ENCODE measurements around the gene NUP160. TPM values are rescaled to one million over a fixed set of nuclear protein-coding genes. Genes with fewer than 3 reads are reported as not detected.
"Not testable (repeated sequence)": the region's sequence is repeated elsewhere in the genome, so short reads cannot be mapped to it uniquely, and the experiment has no call there.

Gene NUP160
- total RNA-seq, 4 donors from 2014 or later = 5.6 to 44.6 (median 22.1) TPM

- peaks cover 0 to 75% (median 26%) of the 10 kb centered on the region in 4 donors for H3K36me3 ChIP-seq
- no peak overlapping the region for H3K27ac ChIP-seq
- H3K4me1 ChIP-seq = no peaks in the 10 kb centered on the region
- no peak for TF ChIP-seq CTCF (IDR thresholded peaks at IDR 0.05)
- TF ChIP-seq POLR2A (IDR thresholded peaks at IDR 0.05) = no peak
- TF ChIP-seq EP300 (IDR thresholded peaks at IDR 0.05; ENCODE audit: low read depth) = no peak
- no peak for TF ChIP-seq POLR2AphosphoS5 (IDR thresholded peaks at IDR 0.05)
- H3K4me3 ChIP-seq = no peak overlapping the region
- H3K9me3 ChIP-seq = no peaks in the 10 kb centered on the region
- 57 to 64% methylated on average over 6 of the region's 6 CpGs for WGBS, 2 donors (ENCODE audit: low coverage in 1 of 2)
- in situ Hi-C loops (cut with MboI; ENCODE audit: low pct_ligation_motif_present in 1 of 4, low pct_unique_long_range_greater_than_20kb in 1 of 4, low sequenced_read_pairs in 3 of 4) (no loop called here), intact Hi-C loops (cut with DNase I; ENCODE audit: low total_unique reads) (no loop called here)
- no peaks in the 10 kb centered on the region for H3K27me3 ChIP-seq
- DNase-seq = no peak
These were observed 10.9 kb downstream of the NUP160 start for GRCh38 chr11:47837292-47837691.

- peaks cover 0 to 45% (median 10%) of the 10 kb centered on the region in 4 donors for H3K36me3 ChIP-seq
- H3K4me1 ChIP-seq; H3K4me3 ChIP-seq; DNase-seq; H3K9me3 ChIP-seq; in situ Hi-C loops (cut with MboI; ENCODE audit: low pct_ligation_motif_present in 1 of 4, low pct_unique_long_range_greater_than_20kb in 1 of 4, low sequenced_read_pairs in 3 of 4); intact Hi-C loops (cut with DNase I; ENCODE audit: low total_unique reads); H3K27me3 ChIP-seq; H3K27ac ChIP-seq: not testable (repeated sequence)
- 94 to 100% methylated on average over 1 of the region's 1 CpG for WGBS, 2 donors (ENCODE audit: low coverage in 1 of 2)
These were observed 18.1 kb downstream of the NUP160 start for GRCh38 chr11:47830013-47830412.

- in situ Hi-C loops (cut with MboI; ENCODE audit: low pct_ligation_motif_present in 1 of 4, low pct_unique_long_range_greater_than_20kb in 1 of 4, low sequenced_read_pairs in 3 of 4) (no loop called here), intact Hi-C loops (cut with DNase I; ENCODE audit: low total_unique reads) (loop anchor here (10.0 kb wide), 1 partner anchor 93 kb away; no protein-coding TSS in a partner anchor)
- Histone ChIP-seq H3K27ac (no peak overlapping the region), H3K36me3 (peaks cover 0 to 32% (median 1%) of the 10 kb centered on the region in 4 donors), H3K9me3 (no peaks in the 10 kb centered on the region), H3K4me1 (no peaks in the 10 kb centered on the region), H3K4me3 (no peak overlapping the region), H3K27me3 (no peaks in the 10 kb centered on the region)
- no peak for DNase-seq
- TF ChIP-seq CTCF (IDR thresholded peaks at IDR 0.05) (no peak), EP300 (IDR thresholded peaks at IDR 0.05; ENCODE audit: low read depth) (no peak), POLR2AphosphoS5 (IDR thresholded peaks at IDR 0.05) (no peak), POLR2A (IDR thresholded peaks at IDR 0.05) (no peak)
- 89 to 100% methylated on average over 1 of the region's 1 CpG for WGBS, 2 donors (ENCODE audit: low coverage in 1 of 2)
These were observed 19.9 kb downstream of the NUP160 start for GRCh38 chr11:47828284-47828683.

- in situ Hi-C loops (cut with MboI; ENCODE audit: low pct_ligation_motif_present in 1 of 4, low pct_unique_long_range_greater_than_20kb in 1 of 4, low sequenced_read_pairs in 3 of 4); DNase-seq; H3K4me1 ChIP-seq; H3K9me3 ChIP-seq; H3K27me3 ChIP-seq; H3K4me3 ChIP-seq; H3K27ac ChIP-seq: not testable (repeated sequence)
- peaks cover 0 to 51% (median 9%) of the 10 kb centered on the region in 4 donors for H3K36me3 ChIP-seq
- intact Hi-C loops (cut with DNase I; ENCODE audit: low total_unique reads) = loop anchor here (10.0 kb wide), 1 partner anchor 88 kb away; no protein-coding TSS in a partner anchor
- 95 to 96% methylated on average over 5 to 6 of the region's 6 CpGs for WGBS, 2 donors (ENCODE audit: low coverage in 1 of 2)
These were observed 25.5 kb downstream of the NUP160 start for GRCh38 chr11:47822664-47823063.

GRCh38 chr11:47819743-47820142 is 28.4 kb downstream of the NUP160 start:
- TF ChIP-seq CTCF (IDR thresholded peaks at IDR 0.05) = no peak

More at GRCh38 chr11:47819743-47820142, 28.4 kb downstream of the NUP160 start:
- no peaks in the 10 kb centered on the region for H3K4me1 ChIP-seq
- no peaks in the 10 kb centered on the region for H3K9me3 ChIP-seq
- no peak overlapping the region for H3K4me3 ChIP-seq
- no peak overlapping the region for H3K27ac ChIP-seq
- DNase-seq = no peak
- H3K36me3 ChIP-seq = peaks cover 0 to 72% (median 19%) of the 10 kb centered on the region in 4 donors
- intact Hi-C loops (cut with DNase I; ENCODE audit: low total_unique reads) (loop anchor here (10.0 kb wide), 1 partner anchor 85 kb away; no protein-coding TSS in a partner anchor), in situ Hi-C loops (cut with MboI; ENCODE audit: low pct_ligation_motif_present in 1 of 4, low pct_unique_long_range_greater_than_20kb in 1 of 4, low sequenced_read_pairs in 3 of 4) (no loop called here)
- no peaks in the 10 kb centered on the region for H3K27me3 ChIP-seq
